Measurements from ENCODE around the gene AKAP9. TPM values are rescaled to one million over a fixed set of nuclear protein-coding genes. Genes with fewer than 3 reads are reported as not detected.
A peak's percentile ranks its signal among the peaks of the same experiment; 100 is the strongest.
"Not testable (repeated sequence)": the region's sequence is repeated elsewhere in the genome, so short reads cannot be mapped to it uniquely, and the experiment has no call there.

AKAP9 gene
- total RNA-seq, 2 donors from 2014 or later, result 57.0 to 61.9 TPM

GRCh38 chr7:91947948-91948347, 7.3 kb downstream of the AKAP9 start:
- no peaks in the 10 kb centered on the region for H3K9me3 Mint-ChIP-seq
- WGBS, 2 experiments (ENCODE audit: insufficient coverage in 1 of 2, insufficient read length in 1 of 2), result 100% methylated on average over 1 of the region's 1 CpG; no CpG with 5 or more reads in 1 of the 2 experiments

GRCh38 chr7:91949221-91950009, 8.8 kb downstream of the AKAP9 start:
- Histone ChIP-seq H3K4me3 (ENCODE audit: low read length) (no peak overlapping the region), H3K27me3 (ENCODE audit: control insufficient read depth, insufficient read depth, low read length, poor library complexity, severe bottlenecking) (no peaks in the 10 kb centered on the region), H3K9ac (ENCODE audit: extremely low read depth, low read length, poor library complexity, severe bottlenecking) (no peak overlapping the region), H3K4me1 (ENCODE audit: control insufficient read depth, insufficient read depth, low read length) (peaks cover 2% of the 10 kb centered on the region), H3K36me3 (ENCODE audit: control insufficient read depth, insufficient read depth, low read length) (peaks cover 13% of the 10 kb centered on the region), H3K27ac (ENCODE audit: low read depth, low read length) (no peak overlapping the region), H3K9me3 (ENCODE audit: control insufficient read depth, low read length) (peaks cover 3% of the 10 kb centered on the region)
- H3K9me3 Mint-ChIP-seq, result no peaks in the 10 kb centered on the region
- no peak overlapping the region for H3K4me3 Mint-ChIP-seq
- WGBS, 2 experiments (ENCODE audit: insufficient coverage in 1 of 2, insufficient read length in 1 of 2), result no CpG with 5 or more reads among the region's 1 CpG
- peaks cover 23% of the 10 kb centered on the region for H3K36me3 Mint-ChIP-seq (ENCODE audit: low read depth)
- peaks cover 20% of the 10 kb centered on the region for H3K4me1 Mint-ChIP-seq
- TF ChIP-seq, protein P1, sequence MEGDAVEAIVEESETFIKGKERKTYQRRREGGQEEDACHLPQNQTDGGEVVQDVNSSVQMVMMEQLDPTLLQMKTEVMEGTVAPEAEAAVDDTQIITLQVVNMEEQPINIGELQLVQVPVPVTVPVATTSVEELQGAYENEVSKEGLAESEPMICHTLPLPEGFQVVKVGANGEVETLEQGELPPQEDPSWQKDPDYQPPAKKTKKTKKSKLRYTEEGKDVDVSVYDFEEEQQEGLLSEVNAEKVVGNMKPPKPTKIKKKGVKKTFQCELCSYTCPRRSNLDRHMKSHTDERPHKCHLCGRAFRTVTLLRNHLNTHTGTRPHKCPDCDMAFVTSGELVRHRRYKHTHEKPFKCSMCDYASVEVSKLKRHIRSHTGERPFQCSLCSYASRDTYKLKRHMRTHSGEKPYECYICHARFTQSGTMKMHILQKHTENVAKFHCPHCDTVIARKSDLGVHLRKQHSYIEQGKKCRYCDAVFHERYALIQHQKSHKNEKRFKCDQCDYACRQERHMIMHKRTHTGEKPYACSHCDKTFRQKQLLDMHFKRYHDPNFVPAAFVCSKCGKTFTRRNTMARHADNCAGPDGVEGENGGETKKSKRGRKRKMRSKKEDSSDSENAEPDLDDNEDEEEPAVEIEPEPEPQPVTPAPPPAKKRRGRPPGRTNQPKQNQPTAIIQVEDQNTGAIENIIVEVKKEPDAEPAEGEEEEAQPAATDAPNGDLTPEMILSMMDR (conservative IDR thresholded peaks at IDR 0.05), result no peak
- no peaks in the 10 kb centered on the region for H3K27me3 Mint-ChIP-seq (ENCODE audit: insufficient read depth)
- DNase-seq, result no peak
- H3K27ac Mint-ChIP-seq, result no peak overlapping the region

More at GRCh38 chr7:91947948-91948347, 7.3 kb downstream of the AKAP9 start:
- no peak overlapping the region for H3K4me3 ChIP-seq (ENCODE audit: low read length)
- no peak for DNase-seq
- H3K4me3 Mint-ChIP-seq, result no peak overlapping the region
- H3K27me3 ChIP-seq (ENCODE audit: control insufficient read depth, insufficient read depth, low read length, poor library complexity, severe bottlenecking), result no peaks in the 10 kb centered on the region
- no peak overlapping the region for H3K27ac ChIP-seq (ENCODE audit: low read depth, low read length)
- H3K4me1 Mint-ChIP-seq, result peaks cover 19% of the 10 kb centered on the region
- H3K36me3 ChIP-seq (ENCODE audit: control insufficient read depth, insufficient read depth, low read length), result peaks cover 13% of the 10 kb centered on the region
- no peak overlapping the region for H3K9ac ChIP-seq (ENCODE audit: extremely low read depth, low read length, poor library complexity, severe bottlenecking)
- H3K27me3 Mint-ChIP-seq (ENCODE audit: insufficient read depth), result no peaks in the 10 kb centered on the region
- peaks cover 2% of the 10 kb centered on the region for H3K4me1 ChIP-seq (ENCODE audit: control insufficient read depth, insufficient read depth, low read length)
- peaks cover 3% of the 10 kb centered on the region for H3K9me3 ChIP-seq (ENCODE audit: control insufficient read depth, low read length)
- H3K36me3 Mint-ChIP-seq (ENCODE audit: low read depth), result peaks cover 23% of the 10 kb centered on the region
- TF ChIP-seq, protein P1 (conservative IDR thresholded peaks at IDR 0.05), result no peak
- H3K27ac Mint-ChIP-seq, result no peak overlapping the region

- DNase-seq, result no peak
- Mint-ChIP-seq H3K9me3 (no peaks in the 10 kb centered on the region), H3K27ac (no peak overlapping the region), H3K27me3 (ENCODE audit: insufficient read depth) (no peaks in the 10 kb centered on the region), H3K36me3 (ENCODE audit: low read depth) (peaks cover 8% of the 10 kb centered on the region), H3K4me1 (peaks cover 20% of the 10 kb centered on the region), H3K4me3 (no peak overlapping the region)
- TF ChIP-seq, protein P1 (conservative IDR thresholded peaks at IDR 0.05), result peak; percentile 58
- no peaks in the 10 kb centered on the region for H3K27me3 ChIP-seq (ENCODE audit: control insufficient read depth, insufficient read depth, low read length, poor library complexity, severe bottlenecking)
- H3K9me3 ChIP-seq (ENCODE audit: control insufficient read depth, low read length), result no peaks in the 10 kb centered on the region
- no peak overlapping the region for H3K4me3 ChIP-seq (ENCODE audit: low read length)
- 72 to 98% methylated on average over 2 of the region's 3 CpGs for WGBS, 2 experiments (ENCODE audit: insufficient coverage in 1 of 2, insufficient read length in 1 of 2)
- H3K9ac ChIP-seq (ENCODE audit: extremely low read depth, low read length, poor library complexity, severe bottlenecking), result no peak overlapping the region
- no peaks in the 10 kb centered on the region for H3K36me3 ChIP-seq (ENCODE audit: control insufficient read depth, insufficient read depth, low read length)
- peaks cover 2% of the 10 kb centered on the region for H3K4me1 ChIP-seq (ENCODE audit: control insufficient read depth, insufficient read depth, low read length)
- no peak overlapping the region for H3K27ac ChIP-seq (ENCODE audit: low read depth, low read length)
These were observed 13.0 kb downstream of the AKAP9 start for GRCh38 chr7:91953618-91954017.

- not testable (repeated sequence) for H3K4me3 ChIP-seq (ENCODE audit: low read length); H3K27me3 Mint-ChIP-seq (ENCODE audit: insufficient read depth); H3K9me3 ChIP-seq (ENCODE audit: control insufficient read depth, low read length); DNase-seq; H3K27ac ChIP-seq (ENCODE audit: low read depth, low read length); H3K27me3 ChIP-seq (ENCODE audit: control insufficient read depth, insufficient read depth, low read length, poor library complexity, severe bottlenecking); H3K9ac ChIP-seq (ENCODE audit: extremely low read depth, low read length, poor library complexity, severe bottlenecking); H3K9me3 Mint-ChIP-seq; H3K4me1 ChIP-seq (ENCODE audit: control insufficient read depth, insufficient read depth, low read length); H3K36me3 Mint-ChIP-seq (ENCODE audit: low read depth); H3K4me3 Mint-ChIP-seq; H3K36me3 ChIP-seq (ENCODE audit: control insufficient read depth, insufficient read depth, low read length)
- H3K27ac Mint-ChIP-seq, result peak overlapping the region; percentile 36
- peaks cover 11% of the 10 kb centered on the region for H3K4me1 Mint-ChIP-seq
- 100% methylated on average over 2 of the region's 2 CpGs; no CpG with 5 or more reads in 1 of the 2 experiments for WGBS, 2 experiments (ENCODE audit: insufficient coverage in 1 of 2, insufficient read length in 1 of 2)
These were observed 15.8 kb downstream of the AKAP9 start for GRCh38 chr7:91956464-91956863.
